Stimulated activated effector memory CD8-positive, alpha-beta T cell treated with anti-CD3 and anti-CD28 coated beads, Interleukin-12 subunit alpha, Interleukin-12 subunit beta, amount 100 ng/mL, for 72 hours (primary cell): ENCODE data around the gene ACSF3.
"Not testable (repeated sequence)": the region's sequence is repeated elsewhere in the genome, so short reads cannot be mapped to it uniquely, and the experiment has no call there.

ENCODE experiments used
- ATAC-seq: fragments of 150-1000 bp; cut with Tn5 transposase; 2 replicates; pipeline ENCODE4 v1.10.0; 2021
- DNase-seq, 2 donors: peaks; one replicate each; pipeline ENCODE4 v3.0.0; 2021 to 2022; ENCODE audit warnings: low spot score in 2 of 2
- H3K27ac Mint-ChIP-seq: one replicate; pipeline ENCODE4 v1.8.0; 2022; ENCODE audit warnings: mild to moderate bottlenecking, mixed read lengths
- H3K36me3 Mint-ChIP-seq: one replicate; pipeline ENCODE4 v1.8.0; 2022; ENCODE audit warnings: mild to moderate bottlenecking, mixed read lengths
- H3K4me1 Mint-ChIP-seq: one replicate; pipeline ENCODE4 v1.8.0; 2022; ENCODE audit warnings: mixed read lengths
- H3K4me3 Mint-ChIP-seq: one replicate; pipeline ENCODE4 v1.8.0; 2022; ENCODE audit warnings: mild to moderate bottlenecking, mixed read lengths
- H3K9me3 Mint-ChIP-seq: one replicate; pipeline ENCODE4 v1.8.0; 2022; ENCODE audit warnings: mixed read lengths

ACSF3 gene

DNA sequence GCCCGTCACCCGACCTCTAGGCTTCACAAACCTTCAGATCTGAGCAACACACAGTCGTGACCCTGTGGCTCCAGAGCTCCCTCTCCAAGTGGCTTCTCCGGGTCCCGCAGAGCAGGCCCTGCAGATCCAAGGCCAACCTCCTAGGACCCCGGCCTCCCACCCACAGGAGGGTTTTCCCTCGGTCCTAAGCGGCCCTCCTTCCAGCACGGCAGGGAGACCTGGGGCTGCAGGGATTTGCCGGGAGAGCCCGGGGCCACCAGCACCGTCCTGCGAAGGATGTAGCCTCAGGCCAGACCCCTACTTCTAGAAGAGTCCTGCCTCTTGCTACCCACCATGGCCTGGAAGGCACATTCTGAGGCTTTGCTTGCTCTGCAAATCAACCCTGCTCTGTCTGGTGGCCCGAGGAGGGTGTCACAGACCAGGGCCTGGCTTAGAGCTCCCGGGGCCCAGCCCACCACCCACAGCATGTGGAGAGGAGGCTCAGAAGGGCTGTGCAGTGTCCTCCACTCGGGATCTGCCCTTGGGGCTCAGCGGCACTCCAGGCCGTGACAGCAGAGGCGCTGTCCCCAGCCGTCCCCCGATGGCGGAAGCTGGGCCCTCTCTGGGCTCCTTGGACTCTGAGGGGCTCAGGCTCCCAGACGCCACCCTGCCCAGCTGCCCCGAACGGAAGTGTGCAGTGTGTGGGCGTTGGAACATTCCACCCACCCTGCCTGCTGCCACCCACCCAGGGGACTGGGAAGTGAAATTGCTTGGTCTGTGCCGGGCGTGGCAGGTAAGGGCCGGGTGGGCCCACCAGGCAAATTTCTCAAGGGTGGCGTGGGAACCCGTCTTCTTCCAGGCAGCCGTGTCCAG is 28.8 kb upstream of the ACSF3 start:
- H3K36me3 Mint-ChIP-seq: no peaks in the 10 kb centered on the region
- H3K9me3 Mint-ChIP-seq: no peaks in the 10 kb centered on the region
- DNase-seq (no peak), ATAC-seq (no peak)
- H3K4me1 Mint-ChIP-seq: peaks cover 6% of the 10 kb centered on the region
- H3K4me3 Mint-ChIP-seq: no peak overlapping the region
- no peak overlapping the region for H3K27ac Mint-ChIP-seq

DNA sequence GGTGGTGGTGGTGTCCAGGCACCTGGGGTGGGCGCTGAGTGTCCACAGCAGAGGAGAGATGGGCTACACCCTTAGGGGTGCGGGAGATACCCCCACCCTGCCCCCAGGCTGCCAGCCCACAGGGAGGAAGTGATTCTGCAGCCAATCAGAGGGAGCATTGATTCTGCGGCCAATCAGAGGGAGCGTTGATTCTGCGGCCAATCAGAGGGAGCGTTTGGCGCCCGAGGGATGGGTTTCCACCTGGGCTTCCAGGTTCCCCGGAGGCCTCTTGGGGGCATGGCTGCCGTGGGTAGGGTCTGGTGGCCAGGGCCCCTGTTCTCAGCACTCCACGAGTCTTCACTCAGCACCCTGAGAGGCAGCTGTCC is 28.2 kb upstream of the ACSF3 start:
- Mint-ChIP-seq H3K4me3 (no peak overlapping the region), H3K36me3 (no peaks in the 10 kb centered on the region), H3K27ac (no peak overlapping the region), H3K4me1 (peaks cover 4% of the 10 kb centered on the region), H3K9me3 (no peaks in the 10 kb centered on the region)
- DNase-seq (no peak), ATAC-seq (no peak)

DNA sequence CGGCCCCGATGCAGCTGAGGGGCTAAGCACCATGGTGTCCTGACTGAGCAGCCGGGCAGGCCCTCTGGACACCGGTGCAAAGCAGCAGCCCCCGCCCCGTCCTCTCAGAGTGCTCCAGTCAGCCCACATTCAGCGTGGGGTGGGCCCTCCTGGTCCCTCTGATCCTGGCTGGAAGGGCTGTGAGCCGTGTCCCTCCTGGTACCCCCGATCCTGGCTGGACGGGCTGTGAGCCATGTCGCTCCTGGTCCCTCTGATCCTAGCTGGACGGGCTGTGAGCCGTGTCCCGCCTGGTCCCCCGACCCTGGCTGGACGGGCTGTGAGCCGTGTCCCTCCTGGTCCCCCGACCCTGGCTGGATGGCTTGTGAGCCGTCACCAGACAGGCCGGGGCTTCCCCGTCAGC is 26.9 kb upstream of the ACSF3 start:
- Mint-ChIP-seq H3K4me3 (no peak overlapping the region), H3K36me3 (no peaks in the 10 kb centered on the region), H3K9me3 (no peaks in the 10 kb centered on the region), H3K27ac (no peak overlapping the region), H3K4me1 (no peaks in the 10 kb centered on the region)
- DNase-seq: no peak
- no peak for ATAC-seq

DNA sequence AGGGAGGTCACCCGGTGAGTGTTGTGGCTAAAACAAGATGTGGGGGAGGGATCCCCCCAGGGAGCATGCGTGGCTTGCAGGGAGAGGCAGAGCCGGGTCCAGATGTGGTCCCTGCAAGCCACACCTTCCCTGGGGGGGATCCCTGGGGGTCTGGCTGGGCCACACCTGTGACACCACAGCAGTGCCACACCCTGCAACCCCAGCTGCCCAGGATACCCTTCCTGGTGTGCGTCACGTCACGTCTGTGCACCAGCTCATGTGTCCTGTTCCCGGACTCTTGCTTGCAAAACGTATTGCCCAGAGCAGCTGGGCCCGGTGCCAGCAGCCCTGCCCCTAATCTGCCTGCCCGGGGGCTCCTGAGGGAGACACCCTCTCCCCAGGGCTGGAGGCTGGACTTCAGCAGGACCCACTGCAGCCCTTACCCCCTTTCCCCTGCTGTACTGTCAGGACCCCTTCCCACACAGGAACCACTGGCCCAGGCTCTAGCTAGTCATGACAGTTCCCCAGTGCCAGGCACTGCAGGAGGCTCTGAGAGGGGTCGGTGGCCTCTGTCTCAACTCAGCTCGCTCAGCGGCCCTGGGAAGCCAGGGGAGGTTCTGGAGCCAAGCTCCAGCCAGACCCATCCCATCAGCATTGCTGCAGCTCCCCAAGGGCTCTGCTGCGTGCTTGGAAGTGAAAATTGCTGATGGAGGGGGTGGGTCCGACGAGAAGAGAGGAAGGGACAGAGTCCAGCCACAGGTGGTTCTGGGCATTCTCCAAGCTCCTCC is 25.8 kb upstream of the ACSF3 start:
- no peaks in the 10 kb centered on the region for H3K9me3 Mint-ChIP-seq
- ATAC-seq (no peak), DNase-seq (no peak)
- H3K4me3 Mint-ChIP-seq: no peak overlapping the region
- H3K4me1 Mint-ChIP-seq: no peaks in the 10 kb centered on the region
- H3K36me3 Mint-ChIP-seq: no peaks in the 10 kb centered on the region
- H3K27ac Mint-ChIP-seq: no peak overlapping the region

DNA sequence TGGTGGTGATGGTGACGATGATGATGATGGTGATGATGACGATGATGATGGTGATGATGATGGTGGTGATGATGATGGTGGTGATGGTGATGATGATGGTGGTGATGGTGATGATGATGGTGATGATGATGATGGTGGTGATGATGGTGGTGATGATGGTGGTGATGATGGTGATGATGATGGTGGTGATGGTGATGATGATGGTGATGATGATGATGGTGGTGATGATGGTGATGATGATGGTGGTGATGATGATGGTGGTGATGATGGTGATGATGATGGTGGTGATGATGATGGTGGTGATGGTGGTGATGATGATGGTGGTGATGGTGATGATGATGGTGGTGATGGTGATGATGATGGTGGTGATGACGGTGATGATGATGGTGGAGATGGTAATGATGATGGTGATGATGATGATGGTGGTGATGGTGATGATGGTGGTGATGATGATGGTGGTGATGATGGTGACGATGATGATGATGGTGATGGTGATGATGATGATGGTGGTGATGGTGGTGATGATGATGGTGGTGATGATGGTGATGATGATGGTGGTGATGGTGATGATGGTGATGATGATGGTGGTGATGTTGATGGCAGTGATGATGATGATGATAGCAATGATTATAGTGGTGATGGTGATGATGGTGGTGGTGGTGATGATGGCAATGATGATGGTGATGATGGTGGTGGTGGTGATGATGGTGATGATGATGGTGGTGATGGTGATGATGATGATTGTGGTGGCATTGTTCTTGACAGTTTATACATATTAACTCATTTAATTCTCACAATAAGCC is 24.6 kb upstream of the ACSF3 start:
- H3K4me1 Mint-ChIP-seq, H3K36me3 Mint-ChIP-seq, DNase-seq, H3K4me3 Mint-ChIP-seq, ATAC-seq, H3K27ac Mint-ChIP-seq, H3K9me3 Mint-ChIP-seq: not testable (repeated sequence)

DNA sequence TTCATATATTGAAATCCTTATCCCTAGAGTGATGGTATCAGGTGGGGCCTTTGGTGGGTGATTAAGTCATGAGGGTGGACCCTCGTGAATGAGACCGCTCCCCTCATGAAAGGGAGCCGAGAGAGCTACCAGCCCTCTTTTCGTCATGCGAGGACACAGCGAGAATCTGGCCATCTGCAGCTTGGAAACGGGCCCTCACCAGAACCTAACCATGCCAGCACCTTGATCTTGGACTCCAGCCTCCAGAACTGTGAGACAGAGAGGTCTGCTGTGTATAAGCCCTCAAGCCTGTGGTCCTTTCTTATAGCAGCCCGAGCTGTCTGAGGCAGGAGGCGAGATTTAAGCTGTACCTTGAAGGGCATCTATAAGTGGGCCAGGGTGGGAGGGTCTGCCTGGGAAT is 23.7 kb upstream of the ACSF3 start:
- Mint-ChIP-seq H3K4me3 (no peak overlapping the region), H3K27ac (no peak overlapping the region), H3K36me3 (peaks cover 6% of the 10 kb centered on the region), H3K4me1 (no peaks in the 10 kb centered on the region), H3K9me3 (no peaks in the 10 kb centered on the region)
- ATAC-seq (no peak), DNase-seq (no peak)

DNA sequence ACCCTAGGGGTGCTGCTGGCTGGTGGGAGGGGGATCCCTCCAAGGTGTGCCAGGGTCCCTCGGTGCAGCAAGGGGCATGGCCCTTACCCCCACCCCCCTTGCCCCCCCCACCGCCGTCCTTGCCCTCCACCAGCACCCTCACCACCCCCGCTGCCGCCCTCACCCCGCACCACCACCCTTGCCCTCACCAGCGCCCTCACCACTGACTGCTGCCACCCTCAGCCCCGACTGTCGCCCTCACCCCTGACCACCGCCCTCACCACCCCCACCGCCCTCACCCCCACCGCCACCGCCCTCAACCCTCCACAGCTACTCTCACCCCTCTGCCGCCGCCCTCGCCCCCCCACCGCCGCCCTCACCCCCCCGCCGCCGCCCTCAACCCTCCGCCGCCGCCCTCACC is 23.1 kb upstream of the ACSF3 start:
- no peaks in the 10 kb centered on the region for H3K9me3 Mint-ChIP-seq
- no peak for ATAC-seq
- H3K4me1 Mint-ChIP-seq: no peaks in the 10 kb centered on the region
- no peak for DNase-seq
- H3K4me3 Mint-ChIP-seq: no peak overlapping the region
- H3K36me3 Mint-ChIP-seq: peaks cover 6% of the 10 kb centered on the region
- H3K27ac Mint-ChIP-seq: no peak overlapping the region

DNA sequence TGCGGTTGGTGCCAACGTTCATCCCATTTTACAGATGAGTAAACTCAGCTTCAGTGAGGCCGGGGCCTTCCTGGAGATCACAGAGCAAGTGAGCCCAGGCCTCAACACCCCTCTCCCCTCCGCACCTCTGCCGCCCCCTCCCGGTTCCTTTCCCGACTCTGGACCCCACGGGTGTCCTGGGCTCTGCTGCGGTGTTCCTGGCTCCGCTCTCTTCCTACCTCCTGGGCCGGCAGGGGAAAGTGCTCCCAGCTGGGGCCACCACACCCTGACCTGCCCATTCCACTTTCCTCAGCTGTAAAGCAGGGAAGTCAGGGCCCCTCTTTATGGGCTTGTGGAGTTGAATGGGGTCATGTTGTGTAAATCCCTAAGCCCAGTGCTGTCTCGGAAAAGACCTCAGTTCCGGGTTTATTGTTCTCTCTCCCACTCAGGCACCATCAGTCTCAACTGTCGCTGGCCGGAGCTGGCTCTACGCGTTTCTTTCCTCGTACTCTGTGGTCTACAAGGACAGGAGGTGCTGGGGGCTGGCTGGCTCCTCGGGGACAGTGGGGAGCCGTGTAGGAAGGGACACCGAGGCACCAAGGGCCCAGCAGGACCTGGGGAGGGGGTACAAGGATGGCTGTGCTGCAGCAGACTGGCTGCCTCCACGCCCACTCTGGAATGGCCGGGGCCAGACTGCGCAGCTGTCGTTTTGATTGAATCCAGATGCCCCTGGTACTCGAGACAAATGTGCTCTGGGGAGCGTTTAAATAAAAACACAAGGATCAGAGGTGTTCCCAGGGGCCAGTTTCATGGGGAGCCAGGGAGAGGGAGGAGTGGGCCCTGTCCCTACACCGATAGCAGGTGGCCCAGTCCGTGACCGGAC is 21.7 kb upstream of the ACSF3 start:
- ATAC-seq: no peak
- no peak overlapping the region for H3K4me3 Mint-ChIP-seq
- H3K27ac Mint-ChIP-seq: no peak overlapping the region
- H3K4me1 Mint-ChIP-seq: no peaks in the 10 kb centered on the region
- DNase-seq: no peak
- H3K36me3 Mint-ChIP-seq: peaks cover 6% of the 10 kb centered on the region
- no peaks in the 10 kb centered on the region for H3K9me3 Mint-ChIP-seq

DNA sequence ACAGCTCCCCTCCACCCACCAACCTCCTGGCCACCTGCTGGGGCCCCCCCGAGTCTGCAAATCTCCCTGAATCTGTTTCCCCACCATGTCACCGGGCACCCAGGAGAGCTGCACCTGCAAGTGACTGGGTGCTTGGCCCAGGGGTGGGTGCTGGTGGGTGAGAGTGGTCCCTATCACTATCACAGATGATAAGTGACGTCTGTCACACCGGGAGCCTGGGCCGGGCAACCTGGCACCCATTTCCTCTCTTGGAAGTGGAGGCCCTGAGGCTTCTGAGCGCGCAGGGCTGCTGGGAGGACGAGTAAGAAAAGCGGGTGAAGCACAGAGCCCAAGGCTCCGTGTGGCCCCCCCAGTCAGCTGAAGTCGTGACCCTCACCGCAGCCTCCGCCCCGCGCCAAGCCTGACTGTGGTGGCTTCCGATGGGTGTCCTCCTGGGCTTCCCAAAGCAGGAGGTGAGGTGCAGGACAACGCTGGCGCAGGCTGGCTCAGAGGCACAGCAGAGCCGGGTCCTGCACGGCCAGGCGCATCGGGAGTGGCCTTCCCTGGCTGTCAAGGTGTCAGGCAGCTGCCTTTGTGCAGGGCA is 21.0 kb upstream of the ACSF3 start:
- DNase-seq (no peak), ATAC-seq (no peak)
- H3K36me3 Mint-ChIP-seq: peaks cover 6% of the 10 kb centered on the region
- no peaks in the 10 kb centered on the region for H3K9me3 Mint-ChIP-seq
- no peaks in the 10 kb centered on the region for H3K4me1 Mint-ChIP-seq
- no peak overlapping the region for H3K4me3 Mint-ChIP-seq
- no peak overlapping the region for H3K27ac Mint-ChIP-seq

DNA sequence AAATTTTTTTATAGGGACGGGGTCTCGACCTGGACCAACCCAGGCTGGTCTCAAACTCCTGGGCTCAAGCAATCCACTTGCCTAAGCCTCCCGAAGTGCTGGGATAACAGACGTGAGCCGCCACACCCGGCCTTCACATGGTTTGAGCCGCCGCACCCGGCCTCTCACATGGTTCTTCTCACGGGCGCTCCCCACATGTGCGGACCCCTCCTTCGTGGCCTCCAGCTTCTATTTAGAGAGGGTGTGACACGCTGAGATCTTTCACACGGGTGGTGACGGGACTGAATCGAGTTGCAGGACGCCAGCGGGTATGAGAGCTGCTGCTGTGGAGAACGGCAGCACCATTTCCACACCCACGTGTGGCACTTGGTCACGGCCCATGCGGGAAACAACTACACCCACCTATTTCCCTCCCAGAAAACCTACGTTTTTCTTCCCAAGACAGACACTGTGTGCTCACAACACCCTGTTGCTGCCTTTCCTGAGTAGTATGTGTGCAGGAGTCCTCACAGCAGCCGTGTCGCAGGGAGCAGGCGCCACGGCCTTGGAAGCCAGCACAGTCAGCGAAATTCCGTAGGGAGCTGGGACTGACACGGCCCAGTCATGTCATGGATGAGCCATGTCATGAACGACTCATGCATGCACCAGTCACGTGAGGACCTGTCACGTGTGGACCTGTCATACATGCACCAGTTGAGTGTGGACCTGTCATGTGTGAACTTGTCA is 20.1 kb upstream of the ACSF3 start:
- Mint-ChIP-seq H3K9me3 (no peaks in the 10 kb centered on the region), H3K36me3 (peaks cover 6% of the 10 kb centered on the region), H3K4me3 (no peak overlapping the region), H3K27ac (peak overlapping the region; percentile 40), H3K4me1 (no peaks in the 10 kb centered on the region)
- DNase-seq (no peak), ATAC-seq (no peak)

DNA sequence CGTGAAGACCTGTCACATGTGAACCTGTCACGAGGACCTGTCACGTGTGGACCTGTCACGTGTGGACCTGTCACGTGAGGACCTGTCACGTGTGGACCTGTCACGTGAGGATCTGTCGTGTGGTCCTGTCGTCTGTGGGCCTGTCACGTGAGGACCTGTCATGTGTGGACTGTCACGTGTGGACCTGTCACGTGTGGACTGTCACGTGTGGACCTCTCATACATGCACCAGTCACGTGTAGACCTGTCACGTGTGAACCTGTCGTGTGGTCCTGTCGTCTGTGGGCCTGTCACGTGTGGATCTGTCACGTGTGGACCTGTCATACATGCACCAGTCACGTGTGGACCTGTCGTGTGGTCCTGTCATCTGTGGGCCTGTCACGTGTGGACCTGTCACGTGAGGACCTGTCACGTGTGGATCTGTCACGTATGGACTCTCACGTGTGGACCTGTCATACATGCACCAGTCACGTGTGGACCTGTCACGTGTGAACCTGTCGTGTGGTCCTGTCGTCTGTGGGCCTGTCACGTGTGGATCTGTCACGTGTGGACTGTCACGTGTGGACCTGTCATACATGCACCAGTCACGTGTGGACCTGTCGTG is 19.5 kb upstream of the ACSF3 start:
- not testable (repeated sequence) for ATAC-seq, DNase-seq, H3K9me3 Mint-ChIP-seq, H3K4me3 Mint-ChIP-seq, H3K4me1 Mint-ChIP-seq, H3K27ac Mint-ChIP-seq, H3K36me3 Mint-ChIP-seq

DNA sequence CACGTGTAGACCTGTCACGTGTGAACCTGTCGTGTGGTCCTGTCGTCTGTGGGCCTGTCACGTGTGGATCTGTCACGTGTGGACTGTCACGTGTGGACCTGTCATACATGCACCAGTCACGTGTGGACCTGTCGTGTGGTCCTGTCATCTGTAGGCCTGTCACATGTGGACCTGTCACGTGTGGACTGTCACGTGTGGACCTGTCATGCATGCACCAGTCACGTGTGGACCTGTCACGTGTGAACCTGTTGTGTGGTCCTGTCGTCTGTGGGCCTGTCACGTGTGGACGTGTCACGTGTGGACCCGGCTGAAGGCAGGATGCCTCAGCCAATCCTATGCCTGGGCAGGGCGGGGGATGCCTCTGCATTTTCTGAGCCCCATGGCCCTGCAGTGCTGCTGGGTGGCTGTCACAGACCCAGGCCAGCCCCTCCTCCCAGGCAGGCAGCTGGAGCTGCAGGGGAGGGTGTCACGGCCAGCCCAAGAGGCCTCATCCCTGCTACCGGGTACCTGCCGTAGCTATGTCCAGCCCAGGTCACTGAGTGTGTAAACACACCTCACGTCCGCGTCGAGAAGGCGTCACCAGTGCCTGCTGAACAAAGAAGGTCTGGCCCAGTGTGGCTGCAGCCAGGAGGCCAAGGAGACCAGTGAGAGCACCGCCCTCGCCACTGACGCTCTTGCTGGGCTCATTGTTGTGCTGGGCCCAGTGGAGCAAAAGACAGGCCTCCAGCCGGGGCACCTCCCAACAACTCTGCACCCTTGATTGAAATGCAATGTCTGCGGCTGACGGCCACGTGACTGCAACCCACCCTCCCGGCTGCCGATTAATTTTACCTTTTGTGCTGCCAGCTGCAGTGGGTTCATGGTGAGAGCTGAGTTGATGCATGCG is 18.6 kb upstream of the ACSF3 start:
- no peak for ATAC-seq
- no peaks in the 10 kb centered on the region for H3K9me3 Mint-ChIP-seq
- H3K4me3 Mint-ChIP-seq: no peak overlapping the region
- H3K36me3 Mint-ChIP-seq: peaks cover 6% of the 10 kb centered on the region
- no peak for DNase-seq
- H3K4me1 Mint-ChIP-seq: no peaks in the 10 kb centered on the region
- H3K27ac Mint-ChIP-seq: no peak overlapping the region

DNA sequence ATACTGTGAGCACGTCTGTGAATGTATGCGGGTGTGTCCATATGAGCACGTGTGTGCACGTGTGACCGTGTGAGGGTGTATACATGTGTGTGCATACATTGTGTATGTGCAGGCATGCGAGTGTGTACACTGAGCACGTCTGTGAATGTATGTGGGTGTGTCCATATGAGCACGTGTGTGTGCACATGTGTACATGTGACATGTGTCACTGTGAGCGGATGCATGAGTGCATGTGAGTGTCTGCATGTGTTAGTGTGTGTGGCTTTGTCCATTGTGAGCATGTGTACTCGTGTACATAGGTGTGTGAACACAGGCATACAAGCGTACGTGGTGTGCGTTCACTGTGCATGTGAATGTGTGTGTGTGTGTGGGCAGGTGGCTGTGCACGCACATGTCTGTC is 17.5 kb upstream of the ACSF3 start:
- H3K4me3 Mint-ChIP-seq: no peak overlapping the region
- H3K36me3 Mint-ChIP-seq: peaks cover 6% of the 10 kb centered on the region
- DNase-seq: no peak
- H3K27ac Mint-ChIP-seq: no peak overlapping the region
- H3K4me1 Mint-ChIP-seq: no peaks in the 10 kb centered on the region
- ATAC-seq: no peak
- H3K9me3 Mint-ChIP-seq: no peaks in the 10 kb centered on the region
